HG03060 (cell line): ENCODE data around the gene EIF4H.
"Not testable (repeated sequence)": the region's sequence is repeated elsewhere in the genome, so short reads cannot be mapped to it uniquely, and the experiment has no call there.

ENCODE experiments used
- ATAC-seq: cut with Tn5 transposase; IDR thresholded peaks from one replicate; pipeline ENCODE4 v1.9.1; 2021; ENCODE audit warnings: low read depth, moderate number of reproducible peaks; ENCODE audit not compliant: unreplicated experiment

EIF4H gene

DNA sequence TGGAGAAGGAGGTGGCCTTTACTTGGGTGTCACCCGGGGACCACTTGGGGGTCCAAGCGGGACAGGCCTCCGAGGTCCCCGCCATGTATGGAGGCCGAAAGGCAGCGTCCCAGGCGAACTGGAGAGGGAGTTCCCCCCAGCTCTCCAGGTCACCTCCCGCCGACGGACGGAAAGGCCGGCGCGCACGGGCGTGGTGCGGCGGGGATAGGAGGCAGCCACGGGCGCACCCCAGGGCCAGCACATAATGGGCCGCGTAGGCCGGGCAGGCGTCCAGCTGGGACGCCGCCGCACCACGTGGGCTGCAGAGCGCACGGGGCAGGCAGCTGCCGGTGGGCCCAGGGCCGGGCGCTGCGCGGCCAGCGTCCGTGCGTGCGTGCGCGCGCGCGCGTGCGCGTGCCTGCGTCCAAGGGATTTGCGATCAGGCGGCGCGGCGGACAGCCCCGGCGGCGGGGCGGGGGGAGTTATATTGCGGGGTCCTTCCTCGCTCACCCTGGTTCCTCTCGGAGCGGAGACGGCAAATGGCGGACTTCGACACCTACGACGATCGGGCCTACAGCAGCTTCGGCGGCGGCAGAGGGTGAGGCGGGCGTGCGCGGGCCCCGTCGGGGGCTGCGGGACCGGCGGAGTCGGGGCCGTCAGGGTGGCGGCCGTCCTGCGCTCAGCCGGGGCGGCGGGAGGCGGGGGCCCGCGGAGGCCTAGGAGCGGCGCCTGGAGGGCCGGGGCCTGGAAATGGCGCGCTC, at the start of gene EIF4H:
Gene EIF4H, plus strand, starts transcription at position 491 of the 740 bp plus-strand sequence. Its CDS starts 28 bp downstream, at position 519.
- ATAC-seq: peak; percentile 54

DNA sequence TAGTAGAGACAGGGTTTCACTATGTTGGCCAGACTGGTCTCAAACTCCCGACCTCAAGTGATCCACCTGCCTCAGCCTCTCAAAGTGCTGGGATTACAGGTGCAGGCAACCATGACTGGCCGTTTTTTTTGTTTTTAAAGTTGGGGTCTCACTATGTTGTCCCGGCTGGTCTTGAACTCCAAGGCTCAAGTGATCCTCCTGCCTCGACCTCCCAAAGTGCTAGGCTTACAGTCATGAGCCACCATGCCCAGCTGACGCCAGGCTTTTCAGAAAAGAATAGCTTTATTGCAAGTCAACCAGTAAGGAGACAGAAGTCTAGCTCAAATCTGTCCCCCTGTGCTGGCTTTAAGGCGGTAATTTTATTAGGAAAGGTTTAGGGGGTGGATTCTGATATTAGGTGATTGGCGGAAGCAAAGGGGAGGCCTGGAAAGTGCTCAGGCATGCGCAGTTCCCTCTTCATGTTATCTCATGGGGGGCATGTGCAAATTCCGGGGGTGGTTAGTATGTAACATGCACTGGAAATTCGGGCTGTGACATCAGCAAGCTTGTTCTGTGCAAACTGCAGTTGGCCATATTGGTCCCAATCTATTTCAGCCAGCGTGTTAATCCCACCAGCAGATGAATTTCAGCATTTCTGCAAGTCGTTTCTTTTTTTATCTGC, 47.8 kb upstream of the EIF4H start:
- ATAC-seq: no peak

DNA sequence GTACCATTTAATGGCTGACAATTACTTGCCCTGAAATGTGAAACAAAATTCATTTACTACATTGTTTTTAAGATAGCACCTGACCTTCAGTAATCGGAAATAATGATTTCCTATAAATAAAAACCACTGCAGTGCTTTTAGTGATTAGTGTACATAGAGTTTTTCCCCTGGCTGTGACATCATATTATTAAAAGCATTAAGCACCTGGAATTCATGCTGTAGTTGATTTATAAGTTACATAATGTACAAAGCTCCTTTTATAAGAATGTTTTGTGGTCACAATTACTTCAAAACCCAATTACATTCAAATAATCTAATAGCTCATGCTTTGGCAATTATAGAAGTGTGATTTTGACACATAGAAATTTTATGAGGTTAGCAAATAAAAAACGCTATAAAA, 44.3 kb upstream of the EIF4H start:
- ATAC-seq: no peak

GRCh38 chr7:74130518-74130917, 43.6 kb upstream of the EIF4H start:
- no peak for ATAC-seq

DNA sequence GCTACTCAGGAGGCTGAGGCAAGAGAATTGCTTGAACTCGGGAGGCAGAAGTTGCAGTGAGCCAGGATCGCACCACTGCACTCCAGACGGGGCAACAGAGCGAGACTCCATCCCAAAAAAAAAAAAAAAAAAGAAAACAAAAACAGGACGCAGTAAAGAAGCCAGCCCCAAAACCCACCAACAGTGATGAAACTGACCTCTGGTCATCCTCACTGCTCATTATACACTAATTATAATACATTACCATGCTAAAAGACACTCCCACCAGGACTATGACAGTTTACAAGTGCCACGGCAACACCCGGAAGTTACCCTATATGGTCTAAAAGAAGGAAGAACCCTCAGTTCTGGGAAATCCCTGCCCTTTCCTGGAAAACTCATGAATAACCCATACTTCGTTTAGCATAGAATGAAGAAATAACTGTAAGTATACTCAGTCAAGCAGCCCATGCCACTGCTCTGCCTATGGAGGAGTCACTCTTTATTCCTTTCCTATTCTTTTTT, 40.0 kb upstream of the EIF4H start:
- no peak for ATAC-seq

DNA sequence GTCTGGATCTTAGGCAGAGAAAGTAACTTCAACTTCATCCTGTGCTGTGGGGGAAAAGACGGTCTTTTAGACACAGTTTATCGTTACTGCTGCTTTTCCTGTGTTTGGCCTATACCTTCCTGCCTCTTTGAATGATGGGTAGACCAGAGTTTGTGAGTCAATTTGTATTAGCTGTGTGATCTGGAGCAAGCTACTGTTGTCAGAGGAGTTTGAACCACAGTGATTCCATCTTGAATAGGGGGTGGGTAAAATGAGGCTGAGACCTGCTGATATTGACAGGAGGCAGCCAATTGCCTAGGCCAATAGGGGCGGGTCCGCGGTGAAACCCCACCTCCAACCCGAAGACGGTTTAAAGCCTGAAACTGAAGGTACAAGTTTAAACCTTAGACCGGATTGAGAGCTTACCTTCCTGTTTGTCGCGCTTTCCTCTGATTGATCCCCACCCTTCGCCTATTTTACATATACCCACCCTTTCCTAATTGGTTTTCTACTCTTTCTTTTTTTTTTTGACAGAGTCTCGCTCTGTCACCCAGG, 35.8 kb upstream of the EIF4H start:
- no peak for ATAC-seq

- no peak for ATAC-seq
Measured at GRCh38 chr7:74138945-74139843, 35.0 kb upstream of the EIF4H start.

- no peak for ATAC-seq
Measured at GRCh38 chr7:74141705-74142104, 32.5 kb upstream of the EIF4H start.

DNA sequence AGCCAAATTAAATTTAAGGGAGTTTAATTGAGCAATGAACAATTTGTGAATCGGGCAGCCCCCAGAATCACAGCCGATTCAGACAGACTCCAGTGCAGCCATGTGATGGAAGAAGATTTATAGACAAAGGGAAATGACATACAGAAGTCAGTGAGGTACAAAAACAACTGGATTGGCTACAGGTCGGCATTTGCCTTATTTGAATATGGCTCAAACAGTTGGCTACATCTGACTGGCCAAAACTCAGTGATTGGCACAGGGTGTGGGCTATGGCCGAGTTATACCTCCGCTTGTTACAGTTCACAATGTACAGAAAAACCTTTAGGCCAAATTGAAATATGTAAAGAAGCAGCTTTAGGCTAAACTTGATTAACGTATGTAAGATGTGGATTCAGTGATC, 30.8 kb upstream of the EIF4H start:
- no peak for ATAC-seq

DNA sequence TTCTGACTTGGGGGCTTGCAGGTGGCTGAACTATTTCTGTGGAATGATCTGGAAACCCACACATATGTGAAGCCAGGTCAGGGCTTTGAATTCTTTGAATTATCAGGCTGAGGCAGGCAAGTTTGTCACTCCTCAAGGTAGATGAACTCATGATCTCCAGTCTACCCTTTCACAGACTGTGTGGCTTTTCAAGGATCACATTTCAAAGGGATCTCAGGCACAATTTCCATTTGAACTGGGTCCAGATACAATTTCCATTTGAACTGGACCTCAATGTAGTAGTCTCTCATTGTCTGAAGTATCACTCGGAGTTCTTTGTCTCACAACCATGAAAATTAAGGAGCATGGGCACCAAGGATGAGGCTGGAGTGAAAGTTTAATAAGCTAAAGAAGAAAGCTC, 25.7 kb upstream of the EIF4H start:
- ATAC-seq: no peak

DNA sequence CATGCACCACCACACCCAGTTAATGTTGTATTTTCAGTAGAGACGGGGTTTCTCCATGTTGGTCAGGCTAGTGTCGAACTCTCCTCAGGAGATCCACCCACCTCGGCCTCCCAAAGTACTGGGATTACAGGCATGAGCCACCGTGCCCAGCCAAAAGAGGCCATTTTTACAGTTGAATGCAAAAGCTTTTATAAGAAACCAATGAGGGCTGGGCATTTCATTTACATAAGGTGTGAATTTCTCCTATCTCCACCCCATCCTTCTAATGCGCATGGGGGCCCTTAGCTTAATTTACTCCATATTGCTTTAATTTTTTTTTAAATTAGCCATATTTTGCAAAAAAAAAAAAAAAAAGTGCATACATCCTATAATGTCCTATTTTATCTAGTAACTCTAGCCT, 25.1 kb upstream of the EIF4H start:
- ATAC-seq: no peak

GRCh38 chr7:74149603-74150002, 24.6 kb upstream of the EIF4H start:
- no peak for ATAC-seq

DNA sequence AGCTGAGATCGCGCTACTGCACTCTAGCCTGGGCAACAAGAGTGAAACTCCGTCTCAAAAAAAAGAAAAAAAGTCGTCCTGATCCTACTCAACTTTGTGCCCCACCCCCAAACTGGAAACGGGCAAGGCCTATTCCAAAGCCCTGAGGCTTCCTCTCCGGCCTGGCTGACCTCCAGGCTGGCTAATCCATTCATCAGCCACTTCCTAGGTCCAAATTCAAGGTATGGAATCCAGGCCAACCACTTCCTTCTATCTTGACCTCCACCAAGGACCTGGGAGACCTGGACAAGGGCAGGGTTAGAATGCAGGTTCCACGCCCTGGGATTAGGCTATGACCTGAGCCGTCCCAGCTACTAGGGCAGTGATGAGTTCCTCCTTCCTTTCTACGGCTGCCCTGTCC, 20.4 kb upstream of the EIF4H start:
- ATAC-seq: no peak

DNA sequence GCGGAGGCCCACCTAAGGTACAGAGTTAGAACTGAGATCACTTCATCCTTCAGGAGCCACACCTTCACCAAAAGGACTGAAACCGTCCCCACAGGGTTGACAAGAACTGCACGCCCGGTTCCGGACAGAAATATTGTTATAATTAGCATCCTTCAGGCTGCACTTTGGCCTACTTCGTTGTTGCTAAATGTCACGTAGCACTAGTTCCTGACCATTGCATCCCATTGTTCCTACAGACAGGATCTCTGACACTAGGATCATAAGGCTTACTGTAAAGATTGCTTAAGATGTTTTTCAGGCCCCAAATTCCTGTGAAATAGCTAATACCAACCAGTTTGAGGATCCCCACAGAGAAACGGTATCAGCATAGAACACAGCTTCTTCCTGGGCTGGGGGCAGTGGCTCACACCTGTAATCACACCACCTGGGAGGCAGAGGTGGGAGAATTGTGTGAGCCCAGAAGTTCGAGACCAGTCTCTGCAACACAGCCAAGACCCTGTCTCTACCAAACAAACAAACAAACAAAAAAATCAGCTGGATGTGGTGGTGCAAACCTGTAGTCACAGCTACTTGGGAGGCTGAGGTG, 18.3 kb upstream of the EIF4H start:
- ATAC-seq: no peak

DNA sequence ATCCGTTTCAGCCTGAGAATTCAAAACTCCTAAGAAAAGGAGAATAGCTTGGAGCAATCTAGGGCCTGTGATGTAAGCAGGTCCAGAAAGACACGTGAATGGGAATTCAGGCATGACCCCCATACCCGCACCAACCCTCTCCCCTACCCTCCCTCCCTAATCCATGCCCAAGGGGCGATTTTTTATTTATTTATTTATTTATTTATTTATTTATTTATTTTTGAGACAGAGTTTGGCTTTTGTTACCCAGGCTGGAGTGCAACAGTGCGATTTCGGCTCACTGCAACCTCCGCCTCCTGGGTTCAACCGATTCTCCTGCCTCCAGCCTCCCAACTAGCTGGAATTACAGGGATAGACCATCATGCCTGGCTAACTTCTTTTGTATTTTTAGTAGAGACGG, 16.6 kb upstream of the EIF4H start:
- no peak for ATAC-seq

DNA sequence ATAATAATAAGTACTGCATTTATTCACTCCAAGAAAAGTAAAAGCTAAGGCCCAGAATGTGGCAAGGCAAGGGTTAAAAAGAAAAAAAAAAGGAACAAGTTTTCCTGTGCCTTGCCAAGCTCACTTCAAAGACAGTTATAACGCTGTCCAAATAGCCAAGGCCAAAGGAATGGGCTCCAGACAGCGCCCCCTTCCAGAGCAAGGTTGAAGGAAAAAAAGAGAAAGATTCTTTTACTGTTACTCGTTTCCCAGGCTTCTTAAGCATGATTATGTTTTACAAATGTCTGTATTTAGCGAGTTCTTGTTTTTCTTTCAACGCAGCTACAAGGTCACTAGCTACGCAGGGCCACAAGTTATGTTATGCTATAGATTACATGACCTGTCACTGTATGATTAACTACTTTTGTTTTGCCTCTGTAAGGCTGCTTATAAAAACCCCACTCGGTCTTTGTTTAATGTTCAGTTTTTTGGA, 9.1 kb upstream of the EIF4H start:
- no peak for ATAC-seq

DNA sequence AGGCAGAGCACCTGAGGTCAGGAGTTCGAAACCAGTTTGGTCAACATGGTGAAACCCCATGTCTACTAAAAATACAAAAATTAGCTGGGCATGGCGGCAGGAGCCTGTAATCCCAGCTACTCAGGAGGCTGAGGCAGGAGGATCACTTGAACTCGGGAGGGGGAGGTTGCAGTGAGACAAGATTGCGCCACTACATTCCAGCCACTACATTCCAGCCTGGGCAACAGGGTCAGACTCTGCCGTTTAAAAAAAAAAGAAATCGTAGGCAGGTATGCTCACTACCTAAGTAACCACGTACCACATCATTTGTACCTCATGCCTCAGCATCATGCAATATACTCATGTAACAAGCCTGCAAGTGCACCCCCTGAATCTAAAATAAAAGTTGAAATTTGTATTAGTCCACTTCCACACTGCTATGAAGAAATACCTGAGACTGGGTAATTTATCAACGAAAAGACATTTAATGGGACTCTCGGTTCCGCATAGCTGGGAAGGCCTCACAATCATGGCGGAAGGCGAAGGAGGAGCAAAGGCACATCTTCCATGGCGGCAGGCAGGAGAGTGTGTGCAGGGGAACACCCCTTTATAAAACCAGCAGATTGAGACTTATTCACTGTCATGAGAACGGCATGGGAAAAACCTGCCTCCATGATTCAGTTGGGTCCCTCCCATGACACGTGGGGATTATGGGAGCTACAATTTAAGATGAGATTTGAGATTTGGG, 8.1 kb upstream of the EIF4H start:
- no peak for ATAC-seq

- not testable (repeated sequence) for ATAC-seq
Measured at GRCh38 chr7:74167324-74167723, 6.8 kb upstream of the EIF4H start.

DNA sequence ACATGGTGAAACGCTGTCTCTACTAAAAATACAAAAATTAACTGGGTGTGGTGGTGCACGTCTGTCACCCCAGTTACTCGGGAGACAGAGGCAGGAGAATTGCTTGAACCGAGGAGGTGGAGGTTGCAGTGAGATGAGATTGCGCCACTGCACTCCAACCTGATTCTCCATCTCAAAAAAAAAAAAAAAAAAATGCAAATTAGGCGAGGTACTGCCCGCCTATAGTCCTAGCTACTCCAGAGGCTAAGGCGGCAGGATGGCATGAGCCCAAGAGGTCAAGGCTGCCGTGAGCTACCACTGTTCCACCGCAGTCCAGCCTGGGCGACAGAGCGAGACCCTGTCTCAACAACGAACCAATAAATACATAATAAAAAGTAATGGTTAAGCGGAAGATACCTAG, 1.1 kb upstream of the EIF4H start:
- no peak for ATAC-seq

DNA sequence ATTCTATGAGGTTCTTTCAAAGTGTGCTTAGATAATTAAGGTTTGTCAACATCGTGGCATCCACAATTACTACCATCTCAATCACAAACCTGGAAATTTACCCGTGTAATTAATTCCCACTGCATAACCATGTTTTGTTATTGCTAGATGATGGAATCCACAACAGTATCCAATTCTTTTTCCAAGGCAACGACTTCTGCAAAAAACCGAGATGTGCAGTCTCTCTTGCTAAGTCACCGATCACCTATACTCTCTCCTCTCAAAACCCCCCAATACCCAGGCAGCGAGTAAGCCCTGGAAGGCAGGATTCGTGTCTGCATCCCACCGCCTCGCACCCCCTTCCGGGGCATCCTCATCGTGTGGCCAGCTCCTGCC, 678 bp upstream of the EIF4H start:
- ATAC-seq: no peak
